ENCODE data around the gene ASCC1. TPM values are rescaled to one million over a fixed set of nuclear protein-coding genes. Genes with fewer than 3 reads are reported as not detected.

ASCC1 gene
- polyA plus RNA-seq, 1 donor (not counting 4 experiments of a cell fraction or from before 2014, with no cell fraction given): 32.9 TPM

- no peaks in the 10 kb centered on the region for H4K20me1 ChIP-seq (ENCODE audit: control insufficient read depth, extremely low read depth, insufficient read depth, low read length)
- no peak overlapping the region for H3K4me2 ChIP-seq (ENCODE audit: control insufficient read depth, extremely low read depth, insufficient read depth, low read depth, low read length)
- no peak for TF ChIP-seq EZH2 (IDR thresholded peaks at IDR 0.05; ENCODE audit: low read length)
- no peak for TF ChIP-seq CTCF (optimal IDR thresholded peaks at IDR 0.05 in 1 of 3, IDR thresholded peaks at IDR 0.05 in 1 of 3, conservative IDR thresholded peaks at IDR 0.05 in 1 of 3; ENCODE audit: extremely low read depth in 1 of 3, insufficient read depth in 2 of 3, low read length in 3 of 3)
- no peak overlapping the region for H2AFZ ChIP-seq (ENCODE audit: control insufficient read depth, low read length)
- no peak overlapping the region for H3K27ac ChIP-seq (ENCODE audit: control insufficient read depth, insufficient read depth, low read length)
- FAIRE-seq (no peak), DNase-seq (ENCODE audit: low read depth, low spot score) (no peak)
- H3K9ac ChIP-seq (ENCODE audit: control insufficient read depth, extremely low read depth, insufficient read depth, low read length): no peak overlapping the region
- no peak overlapping the region for H3K4me3 ChIP-seq (ENCODE audit: control insufficient read depth in 2 of 3, extremely low read depth in 1 of 3, insufficient read depth in 2 of 3, low read depth in 1 of 3, low read length in 3 of 3)
- H3K27me3 ChIP-seq (ENCODE audit: control insufficient read depth, extremely low read depth, insufficient read depth, low read length): peaks cover 12% of the 10 kb centered on the region
- dilution Hi-C loops (cut with MboI; ENCODE audit: extremely low pct_ligation_motif_present, low sequenced_read_pairs): no loop called here
- H3K36me3 ChIP-seq (ENCODE audit: control insufficient read depth in 2 of 2, extremely low read depth in 1 of 2, insufficient read depth in 2 of 2, low read length in 2 of 2): no peaks in the 10 kb centered on the region
- H3K4me1 ChIP-seq (ENCODE audit: control insufficient read depth, extremely low read depth, insufficient read depth, low read length): no peaks in the 10 kb centered on the region
- H3K79me2 ChIP-seq (ENCODE audit: control insufficient read depth, insufficient read depth, low read length): no peaks in the 10 kb centered on the region
- no peaks in the 10 kb centered on the region for H3K9me1 ChIP-seq (ENCODE audit: control insufficient read depth, extremely low read depth, insufficient read depth, low read length)
- H3K9me3 ChIP-seq (ENCODE audit: control insufficient read depth, low read depth, low read length): no peaks in the 10 kb centered on the region
Observed at GRCh38 chr10:72056113-72056512, 160.0 kb downstream of the ASCC1 start.

- H2AFZ ChIP-seq (ENCODE audit: control insufficient read depth, low read length): no peak overlapping the region
- no peaks in the 10 kb centered on the region for H3K36me3 ChIP-seq (ENCODE audit: control insufficient read depth in 2 of 2, extremely low read depth in 1 of 2, insufficient read depth in 2 of 2, low read length in 2 of 2)
- H4K20me1 ChIP-seq (ENCODE audit: control insufficient read depth, extremely low read depth, insufficient read depth, low read length): no peaks in the 10 kb centered on the region
- no peaks in the 10 kb centered on the region for H3K79me2 ChIP-seq (ENCODE audit: control insufficient read depth, insufficient read depth, low read length)
- peaks cover 2% of the 10 kb centered on the region for H3K9me3 ChIP-seq (ENCODE audit: control insufficient read depth, low read depth, low read length)
- FAIRE-seq (no peak), DNase-seq (ENCODE audit: low read depth, low spot score) (no peak)
- no peak overlapping the region for H3K4me3 ChIP-seq (ENCODE audit: control insufficient read depth in 2 of 3, extremely low read depth in 1 of 3, insufficient read depth in 2 of 3, low read depth in 1 of 3, low read length in 3 of 3)
- H3K27me3 ChIP-seq (ENCODE audit: control insufficient read depth, extremely low read depth, insufficient read depth, low read length): no peaks in the 10 kb centered on the region
- no peaks in the 10 kb centered on the region for H3K9me1 ChIP-seq (ENCODE audit: control insufficient read depth, extremely low read depth, insufficient read depth, low read length)
- no peak overlapping the region for H3K4me2 ChIP-seq (ENCODE audit: control insufficient read depth, extremely low read depth, insufficient read depth, low read depth, low read length)
- H3K9ac ChIP-seq (ENCODE audit: control insufficient read depth, extremely low read depth, insufficient read depth, low read length): no peak overlapping the region
- no peak for TF ChIP-seq CTCF (optimal IDR thresholded peaks at IDR 0.05 in 1 of 3, IDR thresholded peaks at IDR 0.05 in 1 of 3, conservative IDR thresholded peaks at IDR 0.05 in 1 of 3; ENCODE audit: extremely low read depth in 1 of 3, insufficient read depth in 2 of 3, low read length in 3 of 3)
- no peak for TF ChIP-seq EZH2 (IDR thresholded peaks at IDR 0.05; ENCODE audit: low read length)
- H3K27ac ChIP-seq (ENCODE audit: control insufficient read depth, insufficient read depth, low read length): no peak overlapping the region
- dilution Hi-C loops (cut with MboI; ENCODE audit: extremely low pct_ligation_motif_present, low sequenced_read_pairs): no loop called here
- H3K4me1 ChIP-seq (ENCODE audit: control insufficient read depth, extremely low read depth, insufficient read depth, low read length): no peaks in the 10 kb centered on the region
Observed at GRCh38 chr10:72053690-72054089, 162.4 kb downstream of the ASCC1 start.

All from keratinocyte (primary cell).